ENCODE data around the gene AIF1.
"Not testable (repeated sequence)": the region's sequence is repeated elsewhere in the genome, so short reads cannot be mapped to it uniquely, and the experiment has no call there.

The AIF1 gene

GRCh38 chr6:31580807-31581433, 34.1 kb upstream of the AIF1 start:
- peak; percentile 84 for DNase-seq (ENCODE audit: low spot score)

GRCh38 chr6:31581434-31582229, 33.4 kb upstream of the AIF1 start:
- peak; percentile 34 for DNase-seq (ENCODE audit: low spot score)

DNA sequence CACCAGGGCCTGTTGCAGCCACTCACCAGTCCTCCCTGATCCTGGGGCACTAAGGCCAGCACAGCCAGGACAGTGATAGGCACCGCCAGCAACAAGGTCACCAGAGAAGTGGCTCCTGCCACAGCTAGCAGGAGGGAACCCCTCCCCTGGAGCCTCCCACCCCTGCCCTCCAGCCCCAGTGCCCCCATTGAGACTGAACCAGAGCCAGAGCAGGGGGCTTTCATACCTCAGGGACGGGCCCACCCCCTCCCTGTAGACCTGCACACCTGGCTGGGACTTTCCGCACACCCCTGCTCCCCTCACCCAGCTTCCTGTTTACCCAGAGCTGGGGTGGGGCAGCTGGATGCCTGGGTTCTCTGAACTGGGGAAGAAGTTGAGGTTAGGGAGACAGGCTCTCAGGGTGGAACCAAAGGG, 32.8 kb upstream of the AIF1 start, which contains the start of gene LTB:
TSS of gene LTB (minus strand) at position 195 of the 414 bp plus-strand sequence. CDS start at position 188, 7 bp downstream.
- peak; percentile 65 for DNase-seq (ENCODE audit: low spot score)

- DNase-seq (ENCODE audit: low spot score): peak; percentile 71
Observed at GRCh38 chr6:31585491-31585890, 29.5 kb upstream of the AIF1 start.

- DNase-seq (ENCODE audit: low spot score): no peak
Observed at GRCh38 chr6:31586008-31586407, 29.0 kb upstream of the AIF1 start, which contains the start of gene LST1. TSS of gene LST1 (plus strand) at chr6:31586277. CDS start at chr6:31587300, 1,023 bp downstream.

DNA sequence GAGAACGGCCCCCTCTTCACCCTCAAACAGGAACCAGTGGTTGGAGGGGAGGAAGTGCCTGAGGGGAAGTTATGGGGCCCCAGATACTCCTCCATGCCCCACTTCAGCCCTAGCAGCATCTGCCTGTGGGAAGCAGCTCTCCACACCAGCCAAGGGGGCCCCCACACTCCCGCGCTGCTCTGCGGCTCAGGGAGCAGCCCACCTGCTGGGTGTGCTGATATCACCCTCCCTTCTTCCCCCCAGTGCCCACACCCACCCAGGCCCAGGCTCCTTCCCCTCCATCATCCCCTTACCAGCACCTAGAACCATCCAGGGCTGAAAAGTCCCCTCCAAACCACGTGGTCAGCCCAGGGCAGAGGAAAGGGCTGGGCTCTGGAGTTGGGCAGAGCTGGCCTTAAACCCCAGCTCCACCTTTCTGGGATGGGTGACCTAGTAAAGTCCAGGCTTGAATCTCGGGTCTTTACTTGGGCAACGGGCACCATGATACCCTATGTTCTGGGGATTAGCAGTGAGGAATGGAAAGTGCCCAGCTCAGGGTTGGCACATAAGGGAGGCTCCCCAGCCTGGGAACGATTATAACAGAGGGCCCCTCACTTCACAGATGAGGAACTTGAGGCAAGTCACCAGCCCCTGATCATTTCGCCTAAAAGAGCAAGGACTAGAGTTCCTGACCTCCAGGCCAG, 28.3 kb upstream of the AIF1 start:
- DNase-seq (ENCODE audit: low spot score): no peak

DNA sequence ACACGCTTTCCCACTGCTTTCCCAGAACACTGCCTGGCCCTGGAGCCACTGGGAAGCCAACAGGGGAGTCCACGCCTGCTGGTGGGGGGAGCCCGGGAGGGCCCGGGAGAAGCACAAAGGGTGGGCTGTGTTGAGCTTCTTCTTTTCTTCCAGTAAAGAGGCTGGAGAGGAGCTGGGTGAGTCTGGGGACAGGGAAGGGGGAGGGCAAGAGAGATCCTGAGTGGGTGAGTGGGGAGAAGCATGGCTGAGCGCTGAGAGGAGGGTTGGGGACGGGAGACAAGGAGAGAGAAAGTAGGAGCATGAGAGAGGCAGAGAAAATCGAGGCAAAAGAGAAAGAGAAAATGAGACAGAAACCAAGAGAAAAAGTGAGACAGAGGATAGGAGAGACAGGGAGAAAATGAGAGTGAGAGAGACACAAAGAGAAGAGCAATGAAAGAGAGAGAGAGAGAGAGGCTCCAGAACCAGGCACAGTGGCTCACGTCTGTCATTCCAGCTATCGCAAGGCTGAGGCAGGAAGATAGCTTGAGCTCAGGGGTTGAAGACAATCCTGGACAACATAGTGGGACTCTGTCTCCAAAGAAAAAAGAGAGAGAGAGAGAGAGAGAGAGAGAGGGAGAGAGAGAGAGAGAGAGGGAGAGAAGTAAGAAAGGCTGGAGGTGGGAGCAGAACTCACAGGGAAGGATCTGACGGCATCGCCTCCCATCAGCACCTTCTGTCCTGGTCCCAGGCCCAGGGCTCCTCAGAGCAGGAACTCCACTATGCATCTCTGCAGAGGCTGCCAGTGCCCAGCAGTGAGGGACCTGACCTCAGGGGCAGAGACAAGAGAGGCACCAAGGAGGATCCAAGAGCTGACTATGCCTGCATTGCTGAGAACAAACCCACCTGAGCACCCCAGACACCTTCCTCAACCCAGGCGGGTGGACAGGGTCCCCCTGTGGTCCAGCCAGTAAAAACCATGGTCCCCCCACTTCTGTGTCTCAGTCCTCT, 26.9 kb upstream of the AIF1 start:
- DNase-seq (ENCODE audit: low spot score): no peak

- no peak for DNase-seq (ENCODE audit: low spot score)
Observed at GRCh38 chr6:31588871-31589650, 26.0 kb upstream of the AIF1 start.

DNA sequence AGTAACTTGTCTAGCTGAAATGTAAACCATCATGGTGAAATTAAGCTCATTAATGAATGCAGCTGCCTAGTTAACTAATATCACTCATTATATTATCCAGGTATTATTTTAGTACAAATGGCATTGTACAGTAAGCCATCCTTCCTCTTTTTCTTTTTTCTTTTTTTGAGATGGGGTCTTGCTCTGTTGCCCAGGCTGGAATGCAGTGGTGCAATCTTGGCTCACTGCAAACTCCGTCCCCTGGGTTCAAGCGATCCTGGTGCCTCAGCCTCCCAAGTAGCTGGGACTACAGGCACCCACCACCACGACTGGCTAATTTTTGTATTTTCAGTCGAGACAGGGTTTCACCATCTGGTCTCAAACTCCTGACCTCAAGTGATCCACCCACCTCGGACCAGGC, 24.3 kb upstream of the AIF1 start:
- DNase-seq (ENCODE audit: low spot score): not testable (repeated sequence)

DNA sequence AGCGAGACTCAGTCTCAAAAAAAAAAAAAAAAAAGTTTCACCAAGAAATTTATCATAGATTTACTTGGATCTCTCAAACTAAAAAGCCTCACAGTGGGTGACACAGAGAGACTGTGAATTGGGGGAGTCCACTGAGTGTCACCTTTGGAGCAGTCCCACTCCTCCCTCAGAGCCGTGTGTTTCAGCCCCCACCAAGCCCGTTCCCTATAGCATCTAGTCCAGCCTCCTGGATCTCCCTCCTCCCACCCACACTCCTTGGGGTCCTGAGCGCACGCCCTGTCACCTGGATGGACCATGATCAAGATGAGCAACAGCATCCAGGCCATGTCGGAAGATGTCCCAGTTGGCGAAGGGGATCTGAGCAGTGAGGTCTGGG, 22.6 kb upstream of the AIF1 start:
- no peak for DNase-seq (ENCODE audit: low spot score)

GRCh38 chr6:31597006-31597405, 18.0 kb upstream of the AIF1 start:
- DNase-seq (ENCODE audit: low spot score): peak; percentile 88

DNA sequence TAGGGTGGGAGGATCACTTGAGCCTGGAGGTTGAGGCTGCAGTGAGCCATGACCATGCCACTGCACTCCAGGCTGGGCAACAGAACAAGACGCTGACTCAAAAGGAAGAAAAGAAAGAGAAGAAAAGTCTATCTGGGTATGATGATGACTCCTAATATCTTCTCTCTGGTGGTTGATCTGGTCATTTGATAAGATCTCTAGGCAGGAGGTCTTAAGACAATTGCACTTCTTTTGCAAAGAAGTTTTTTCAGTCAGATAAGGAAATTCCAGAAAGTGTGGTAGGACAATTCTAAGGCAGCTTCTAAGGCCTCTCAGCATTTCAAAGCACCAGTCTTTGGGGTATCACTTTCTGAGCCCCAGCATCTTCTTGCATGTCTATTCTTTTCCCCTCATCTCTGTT, 7.7 kb upstream of the AIF1 start:
- no peak for DNase-seq (ENCODE audit: low spot score)

- DNase-seq (ENCODE audit: low spot score): no peak
Observed at GRCh38 chr6:31609519-31610406, 5.3 kb upstream of the AIF1 start.

DNA sequence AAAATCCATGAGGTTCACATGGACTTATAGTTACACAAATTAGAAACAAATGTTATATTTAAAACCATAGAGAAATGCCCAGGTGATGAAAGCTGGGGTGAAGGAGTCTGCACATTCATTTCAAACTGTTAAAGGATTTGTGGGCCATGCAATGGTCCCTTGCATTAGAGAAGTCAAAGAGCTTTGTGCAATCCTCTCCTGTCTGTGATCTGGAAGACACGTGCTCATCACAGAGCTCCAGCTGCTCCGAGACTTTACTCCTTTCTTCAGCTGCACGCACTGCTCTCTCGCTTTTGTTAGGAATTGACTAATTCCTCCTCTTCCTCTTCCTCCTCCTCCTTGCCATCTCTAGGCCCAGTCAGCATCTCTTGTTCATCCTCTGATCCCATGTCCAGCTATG, 4.1 kb upstream of the AIF1 start:
- no peak for DNase-seq (ENCODE audit: low spot score)

DNA sequence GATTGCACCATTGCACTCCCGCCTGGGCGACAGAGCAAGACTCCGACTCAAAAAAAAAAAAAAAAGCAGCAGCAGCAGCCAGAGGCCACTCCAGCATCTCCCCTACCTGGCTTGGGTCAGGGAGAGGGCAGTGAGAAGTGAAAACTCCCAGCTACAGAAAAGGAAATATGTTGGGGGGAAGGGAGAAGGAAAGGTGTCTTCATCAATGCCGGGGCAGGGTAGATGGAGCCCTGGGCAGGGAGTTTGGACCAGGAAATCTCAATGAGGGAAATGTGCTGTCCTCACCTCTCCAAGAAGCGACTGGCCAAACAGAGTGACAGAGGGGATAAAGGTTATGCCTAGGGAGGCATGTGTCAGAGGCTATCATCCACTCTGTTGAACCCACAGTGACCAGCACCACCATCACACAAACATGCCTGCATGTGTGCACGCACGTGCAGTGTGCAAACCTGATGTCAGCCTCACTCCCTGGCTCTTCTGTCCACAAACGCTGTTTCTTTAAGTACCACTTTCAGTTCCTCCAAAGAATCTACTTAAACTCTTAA, 887 bp upstream of the AIF1 start:
- no peak for DNase-seq (ENCODE audit: low spot score)

- no peak for DNase-seq (ENCODE audit: low spot score)
Observed at GRCh38 chr6:31615748-31616147, 714 bp downstream of the AIF1 start.

GRCh38 chr6:31617010-31617409, 2.0 kb downstream of the AIF1 start:
- no peak for DNase-seq (ENCODE audit: low spot score)

- peak; percentile 98 for DNase-seq (ENCODE audit: low spot score)
Observed at GRCh38 chr6:31619805-31620585, 5.0 kb downstream of the AIF1 start.

All from NAMALWA (cell line).